ENCODE data around the gene C10orf120.
A peak's percentile ranks its signal among the peaks of the same experiment; 100 is the strongest.

Gene C10orf120

DNA sequence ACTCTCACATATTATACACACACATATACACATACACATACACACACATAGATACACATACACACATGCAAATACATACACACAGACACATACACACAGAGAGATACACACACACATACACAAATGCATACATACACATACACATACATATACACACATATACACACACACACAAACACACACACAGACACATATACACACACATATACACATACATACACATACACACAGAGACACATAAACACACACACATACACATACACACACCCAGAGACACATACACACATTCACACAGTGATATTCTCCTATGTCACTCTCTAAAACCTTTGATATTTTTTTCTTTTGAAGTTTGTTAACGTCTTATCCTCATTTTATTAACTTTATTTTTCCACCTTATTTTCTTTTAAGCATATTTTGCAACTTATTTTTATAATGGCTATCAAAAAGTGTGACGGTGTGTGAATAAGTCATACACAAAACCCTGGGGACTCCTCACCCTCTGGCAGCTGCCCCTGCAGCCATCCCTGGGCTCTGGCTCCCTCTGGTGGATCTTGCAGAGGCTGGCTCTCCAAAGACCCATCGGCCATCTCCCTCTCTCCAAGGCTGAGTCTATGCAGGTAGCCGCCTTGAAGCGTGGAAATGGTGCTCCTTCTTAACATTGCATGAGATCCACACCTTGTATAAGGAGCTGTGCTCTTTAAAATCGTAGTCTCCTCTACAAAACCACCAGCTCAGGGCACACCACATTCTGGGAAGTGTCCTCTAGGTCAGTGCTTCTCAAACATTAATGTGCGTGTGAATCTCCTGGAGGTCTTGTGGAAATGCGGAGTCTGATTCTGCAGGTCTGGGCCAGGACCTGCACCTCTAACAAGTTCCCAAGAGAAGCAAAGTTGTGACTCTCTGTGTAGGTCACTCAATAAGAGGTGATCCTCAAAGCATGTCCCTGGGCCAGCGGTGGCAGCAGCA is 4.1 kb upstream of the C10orf120 start:
- peak; percentile 15 to 53 for DNase-seq (ENCODE audit: low read depth in 1 of 2, low spot score in 1 of 2)
- TF ChIP-seq CTCF (IDR thresholded peaks at IDR 0.05; ENCODE audit: insufficient read depth, low read length) (peak; percentile 77), GABPA (IDR thresholded peaks at IDR 0.05; ENCODE audit: low read depth) (no peak), SPI1 (IDR thresholded peaks at IDR 0.05; ENCODE audit: borderline replicate concordance, low read depth) (no peak)
- TF ChIP-seq, protein P1, sequence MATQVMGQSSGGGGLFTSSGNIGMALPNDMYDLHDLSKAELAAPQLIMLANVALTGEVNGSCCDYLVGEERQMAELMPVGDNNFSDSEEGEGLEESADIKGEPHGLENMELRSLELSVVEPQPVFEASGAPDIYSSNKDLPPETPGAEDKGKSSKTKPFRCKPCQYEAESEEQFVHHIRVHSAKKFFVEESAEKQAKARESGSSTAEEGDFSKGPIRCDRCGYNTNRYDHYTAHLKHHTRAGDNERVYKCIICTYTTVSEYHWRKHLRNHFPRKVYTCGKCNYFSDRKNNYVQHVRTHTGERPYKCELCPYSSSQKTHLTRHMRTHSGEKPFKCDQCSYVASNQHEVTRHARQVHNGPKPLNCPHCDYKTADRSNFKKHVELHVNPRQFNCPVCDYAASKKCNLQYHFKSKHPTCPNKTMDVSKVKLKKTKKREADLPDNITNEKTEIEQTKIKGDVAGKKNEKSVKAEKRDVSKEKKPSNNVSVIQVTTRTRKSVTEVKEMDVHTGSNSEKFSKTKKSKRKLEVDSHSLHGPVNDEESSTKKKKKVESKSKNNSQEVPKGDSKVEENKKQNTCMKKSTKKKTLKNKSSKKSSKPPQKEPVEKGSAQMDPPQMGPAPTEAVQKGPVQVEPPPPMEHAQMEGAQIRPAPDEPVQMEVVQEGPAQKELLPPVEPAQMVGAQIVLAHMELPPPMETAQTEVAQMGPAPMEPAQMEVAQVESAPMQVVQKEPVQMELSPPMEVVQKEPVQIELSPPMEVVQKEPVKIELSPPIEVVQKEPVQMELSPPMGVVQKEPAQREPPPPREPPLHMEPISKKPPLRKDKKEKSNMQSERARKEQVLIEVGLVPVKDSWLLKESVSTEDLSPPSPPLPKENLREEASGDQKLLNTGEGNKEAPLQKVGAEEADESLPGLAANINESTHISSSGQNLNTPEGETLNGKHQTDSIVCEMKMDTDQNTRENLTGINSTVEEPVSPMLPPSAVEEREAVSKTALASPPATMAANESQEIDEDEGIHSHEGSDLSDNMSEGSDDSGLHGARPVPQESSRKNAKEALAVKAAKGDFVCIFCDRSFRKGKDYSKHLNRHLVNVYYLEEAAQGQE (IDR thresholded peaks at IDR 0.05; ENCODE audit: insufficient replicate concordance, low read depth) = no peak
- Histone ChIP-seq H3K27me3 (ENCODE audit: insufficient read depth, poor library complexity, severe bottlenecking) (no peaks in the 10 kb centered on the region), H3K27ac (replicated peaks) (no peak overlapping the region), H3K4me3 (replicated peaks; ENCODE audit: insufficient read depth, low read length) (no peak overlapping the region)

- no peak for DNase-seq (ENCODE audit: low read depth in 1 of 2, low spot score in 1 of 2)
- Histone ChIP-seq H3K27me3 (ENCODE audit: insufficient read depth, poor library complexity, severe bottlenecking) (no peaks in the 10 kb centered on the region), H3K27ac (replicated peaks) (no peak overlapping the region), H3K4me3 (replicated peaks; ENCODE audit: insufficient read depth, low read length) (no peak overlapping the region)
- TF ChIP-seq GABPA (IDR thresholded peaks at IDR 0.05; ENCODE audit: low read depth) (no peak), POLR2AphosphoS5 (IDR thresholded peaks at IDR 0.05; ENCODE audit: low read depth) (no peak), CTCF (IDR thresholded peaks at IDR 0.05; ENCODE audit: insufficient read depth, low read length) (no peak), SPI1 (IDR thresholded peaks at IDR 0.05; ENCODE audit: borderline replicate concordance, low read depth) (no peak)
- TF ChIP-seq, protein P1 (IDR thresholded peaks at IDR 0.05; ENCODE audit: insufficient replicate concordance, low read depth) = no peak
Measured at GRCh38 chr10:122702275-122702674, 2.6 kb upstream of the C10orf120 start.

DNA sequence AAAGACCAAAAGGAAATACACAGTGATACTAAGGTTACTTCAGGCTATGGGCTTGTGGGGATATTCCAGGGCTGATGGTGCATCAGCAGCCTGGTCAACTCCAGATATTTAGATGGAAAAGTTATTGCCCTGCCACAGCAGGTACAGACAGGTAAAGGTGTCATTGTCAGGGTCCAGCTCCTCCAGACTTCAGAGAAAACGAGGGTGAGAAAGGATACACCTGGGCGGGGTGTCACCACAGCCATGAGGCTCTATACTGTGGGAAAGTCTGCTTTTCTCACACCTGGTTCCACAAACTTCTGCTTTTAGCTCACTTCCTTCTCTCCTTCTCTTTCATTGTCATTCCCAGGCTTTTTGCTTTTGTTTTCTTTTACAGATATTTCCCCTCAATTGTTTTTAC is 2.0 kb upstream of the C10orf120 start:
- Histone ChIP-seq H3K4me3 (replicated peaks; ENCODE audit: insufficient read depth, low read length) (no peak overlapping the region), H3K27ac (replicated peaks) (no peak overlapping the region), H3K27me3 (ENCODE audit: insufficient read depth, poor library complexity, severe bottlenecking) (no peaks in the 10 kb centered on the region)
- TF ChIP-seq, protein P1 (IDR thresholded peaks at IDR 0.05; ENCODE audit: insufficient replicate concordance, low read depth) = no peak
- TF ChIP-seq POLR2AphosphoS5 (IDR thresholded peaks at IDR 0.05; ENCODE audit: low read depth) = no peak
- TF ChIP-seq SPI1 (IDR thresholded peaks at IDR 0.05; ENCODE audit: borderline replicate concordance, low read depth) = no peak
- no peak for TF ChIP-seq GABPA (IDR thresholded peaks at IDR 0.05; ENCODE audit: low read depth)
- no peak for TF ChIP-seq CTCF (IDR thresholded peaks at IDR 0.05; ENCODE audit: insufficient read depth, low read length)
- DNase-seq (ENCODE audit: low read depth in 1 of 2, low spot score in 1 of 2) = no peak
